K562 (cell line): Measurements from ENCODE around the gene DIP2B. TPM values are rescaled to one million over a fixed set of nuclear protein-coding genes. Genes with fewer than 3 reads are reported as not detected.

Source experiments
- ATF7 ChIP-seq: fragments of 450-650 bp; IDR thresholded peaks from 2 replicates; pipeline ENCODE4 v1.7.1; 2014; ENCODE audit warnings: mild to moderate bottlenecking, moderate library complexity
- CTBP1 ChIP-seq: fragments of 450-650 bp; IDR thresholded peaks from 2 replicates; pipeline ENCODE4 v1.6.1; 2016; ENCODE audit warnings: borderline replicate concordance
- CXXC5 ChIP-seq: fragments of 250-450 bp; sonication (Bioruptor Pico); IDR thresholded peaks from 2 replicates; pipeline ENCODE4 v1.8.0; 2022; ENCODE audit warnings: inconsistent platforms, mild to moderate bottlenecking, moderate library complexity
- KAT8 ChIP-seq: fragments of 450-650 bp; IDR thresholded peaks from 2 replicates; pipeline ENCODE4 v1.6.1; 2016; ENCODE audit warnings: low read depth, mild to moderate bottlenecking
- KDM2B ChIP-seq: fragments of 250-450 bp; sonication (Bioruptor Pico); IDR thresholded peaks from 2 replicates; pipeline ENCODE4 v1.8.0; 2021; ENCODE audit warnings: mild to moderate bottlenecking, moderate library complexity
- MAFG ChIP-seq: fragments of 450-650 bp; conservative IDR thresholded peaks from 2 replicates; pipeline ENCODE4 v1.6.1; 2016; ENCODE audit warnings: missing genetic modification characterization, missing compliant biosample characterization
- PHTF2 ChIP-seq: fragments of 250-450 bp; sonication (Bioruptor Pico); IDR thresholded peaks from 2 replicates; pipeline ENCODE4 v1.5.0; 2021; ENCODE audit warnings: mild to moderate bottlenecking
- PRPF4 ChIP-seq: fragments of 200-400 bp; formaldehyde crosslinking; IDR thresholded peaks from one replicate; pipeline ENCODE4 v1.6.1; 2017; ENCODE audit warnings: low read length, low read depth, mild to moderate bottlenecking; ENCODE audit not compliant: insufficient read depth, poor library complexity, severe bottlenecking
- TAL1 ChIP-seq: fragments of 450-650 bp; IDR thresholded peaks from 2 replicates; pipeline ENCODE4 v1.6.1; 2016; ENCODE audit warnings: mild to moderate bottlenecking
- polyA plus RNA-seq, 8 experiments: library from polyadenylated mRNA; depleted of rRNA in 4 of 8; stranded (reverse) in 5 of 8; unstranded in 3 of 8; fragments of >200 nt; fragmentation: Nextera tagmentation in 2 of 8; fragmentation: Illumina TruSeq in 1 of 8; extraction: Ambion mirVana in 2 of 8; extraction: Trizol in 1 of 8; gene quantifications; 2 replicates each; pipeline versions ENCODE4 v1.2.1 to v1.2.3, GENCODE V29; 2011 to 2014; ENCODE audit warnings: inconsistent platforms in 1 of 8, missing spikeins in 1 of 8
- total RNA-seq, 7 experiments: library from RNA; depleted of rRNA in 6 of 7; stranded (reverse); fragments of >200 nt in 6 of 7; fragmentation: Illumina TruSeq in 2 of 7; extraction: Trizol in 2 of 7; gene quantifications; 2 replicates each; pipeline versions ENCODE4 v1.2.1 to v1.2.3, GENCODE V29; 2011 to 2021; ENCODE audit warnings: low replicate concordance in 1 of 7
- TF ChIP-seq, protein P1 (sequence below): fragments of 450-650 bp; IDR thresholded peaks from 2 replicates; pipeline ENCODE4 v1.6.1; 2016; ENCODE audit warnings: borderline replicate concordance
- TF ChIP-seq, protein P2 (sequence below): fragments of 250-450 bp; sonication (Bioruptor Pico); IDR thresholded peaks from 2 replicates; pipeline ENCODE4 v1.5.1; 2021; ENCODE audit warnings: mild to moderate bottlenecking

The DIP2B gene
- total and polyA plus RNA-seq, 9 of the 15 experiments (the other 6 are each of a cell fraction or from before 2014, with no cell fraction given): 4.6 to 26.1 (median 18.8) TPM

DNA sequence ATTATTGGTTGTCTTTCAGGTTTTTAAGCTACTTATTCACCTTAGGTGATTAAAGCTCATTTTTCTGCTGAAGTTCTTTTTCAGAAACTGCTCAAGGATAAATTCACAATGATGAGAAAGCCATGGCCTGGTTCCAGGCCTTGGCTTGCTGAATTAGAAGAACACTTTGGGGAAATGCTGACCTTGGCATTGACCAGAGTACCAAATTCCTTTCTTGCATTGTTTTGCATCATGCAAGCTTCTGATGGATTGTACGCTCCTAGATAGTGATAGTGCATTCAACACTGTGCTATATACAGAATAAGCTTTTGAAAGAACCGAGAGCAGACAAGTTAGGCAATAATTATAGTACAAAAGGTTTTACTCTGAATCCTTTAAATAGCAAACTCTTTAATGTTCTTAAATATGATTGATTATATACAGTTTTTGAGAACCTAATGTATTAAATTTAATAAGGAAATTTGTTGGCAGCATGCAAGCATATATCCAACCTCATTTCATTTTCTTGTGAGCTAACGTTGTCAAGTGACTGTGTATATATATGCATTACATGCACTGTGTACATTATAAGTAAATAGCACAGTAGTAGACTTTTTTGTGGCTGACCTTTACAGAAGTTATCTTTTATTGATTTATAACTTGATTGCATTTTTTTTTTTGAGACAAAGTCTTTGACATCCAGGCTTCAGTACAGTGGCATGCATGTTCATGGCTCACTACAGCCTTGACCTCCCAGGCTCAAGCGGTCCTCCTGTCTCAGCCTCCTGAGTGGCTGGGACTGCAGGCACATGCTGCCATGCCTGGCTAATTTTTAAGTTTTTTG, 99.2 kb downstream of the DIP2B start (continued):
- TF ChIP-seq PRPF4: no peak
- TF ChIP-seq CTBP1: peak; percentile 61; the same call in 1 of the 2 replicates
- no peak for TF ChIP-seq TAL1
- TF ChIP-seq PHTF2 (CRISPR knock-in tag): no peak
- 0 out of 2 replicates have a peak, but pooled peaks have one; percentile 23 for TF ChIP-seq MAFG (tag)
- no peak for TF ChIP-seq KDM2B (CRISPR knock-in tag)
- TF ChIP-seq, protein P1, sequence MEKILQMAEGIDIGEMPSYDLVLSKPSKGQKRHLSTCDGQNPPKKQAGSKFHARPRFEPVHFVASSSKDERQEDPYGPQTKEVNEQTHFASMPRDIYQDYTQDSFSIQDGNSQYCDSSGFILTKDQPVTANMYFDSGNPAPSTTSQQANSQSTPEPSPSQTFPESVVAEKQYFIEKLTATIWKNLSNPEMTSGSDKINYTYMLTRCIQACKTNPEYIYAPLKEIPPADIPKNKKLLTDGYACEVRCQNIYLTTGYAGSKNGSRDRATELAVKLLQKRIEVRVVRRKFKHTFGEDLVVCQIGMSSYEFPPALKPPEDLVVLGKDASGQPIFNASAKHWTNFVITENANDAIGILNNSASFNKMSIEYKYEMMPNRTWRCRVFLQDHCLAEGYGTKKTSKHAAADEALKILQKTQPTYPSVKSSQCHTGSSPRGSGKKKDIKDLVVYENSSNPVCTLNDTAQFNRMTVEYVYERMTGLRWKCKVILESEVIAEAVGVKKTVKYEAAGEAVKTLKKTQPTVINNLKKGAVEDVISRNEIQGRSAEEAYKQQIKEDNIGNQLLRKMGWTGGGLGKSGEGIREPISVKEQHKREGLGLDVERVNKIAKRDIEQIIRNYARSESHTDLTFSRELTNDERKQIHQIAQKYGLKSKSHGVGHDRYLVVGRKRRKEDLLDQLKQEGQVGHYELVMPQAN: no peak
- TF ChIP-seq CXXC5 (CRISPR knock-in tag): peak; percentile 55; the same call in 1 of the 2 replicates
- peak; percentile 46; the same call in 1 of the 2 replicates for TF ChIP-seq ATF7
- TF ChIP-seq KAT8: no peak
- TF ChIP-seq, protein P2, sequence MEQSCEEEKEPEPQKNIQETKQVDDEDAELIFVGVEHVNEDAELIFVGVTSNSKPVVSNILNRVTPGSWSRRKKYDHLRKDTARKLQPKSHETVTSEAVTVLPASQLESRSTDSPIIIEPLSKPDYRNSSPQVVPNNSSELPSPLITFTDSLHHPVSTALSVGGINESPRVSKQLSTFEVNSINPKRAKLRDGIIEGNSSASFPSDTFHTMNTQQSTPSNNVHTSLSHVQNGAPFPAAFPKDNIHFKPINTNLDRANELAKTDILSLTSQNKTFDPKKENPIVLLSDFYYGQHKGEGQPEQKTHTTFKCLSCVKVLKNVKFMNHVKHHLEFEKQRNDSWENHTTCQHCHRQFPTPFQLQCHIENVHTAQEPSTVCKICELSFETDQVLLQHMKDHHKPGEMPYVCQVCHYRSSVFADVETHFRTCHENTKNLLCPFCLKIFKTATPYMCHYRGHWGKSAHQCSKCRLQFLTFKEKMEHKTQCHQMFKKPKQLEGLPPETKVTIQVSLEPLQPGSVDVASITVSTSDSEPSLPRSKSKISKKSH (CRISPR knock-in tag): no peak
